Non-pigmented ciliary epithelial cell (primary cell): ENCODE measurements around the gene ACAD9.
A peak's percentile ranks its signal among the peaks of the same experiment; 100 is the strongest.

Source experiments
- DNase-seq: peaks from one replicate; pipeline ENCODE4 v3.0.0-alpha.2; 2010; ENCODE audit warnings: low read depth

ACAD9 gene

GRCh38 chr3:128935922-128936321 is 56.5 kb downstream of the ACAD9 start:
- DNase-seq: no peak

GRCh38 chr3:128936341-128936740 is 56.9 kb downstream of the ACAD9 start:
- DNase-seq: no peak

GRCh38 chr3:128940252-128940651 is 60.8 kb downstream of the ACAD9 start:
- no peak for DNase-seq

GRCh38 chr3:128942161-128942952 is 62.9 kb downstream of the ACAD9 start:
- no peak for DNase-seq

GRCh38 chr3:128945041-128945877 is 65.8 kb downstream of the ACAD9 start:
- DNase-seq: no peak

- DNase-seq: no peak
Measured at GRCh38 chr3:128945878-128946175, 66.4 kb downstream of the ACAD9 start.

- DNase-seq: peak; percentile 19
Measured at GRCh38 chr3:128946411-128946810, 67.0 kb downstream of the ACAD9 start.

- no peak for DNase-seq
Measured at GRCh38 chr3:128949158-128949557, 69.7 kb downstream of the ACAD9 start.

GRCh38 chr3:128950223-128950938 is 71.0 kb downstream of the ACAD9 start:
- DNase-seq: no peak

- DNase-seq: no peak
Measured at GRCh38 chr3:128956440-128956839, 77.0 kb downstream of the ACAD9 start.
